Measurements from ENCODE around the gene RXRA. TPM values are rescaled to one million over a fixed set of nuclear protein-coding genes. Genes with fewer than 3 reads are reported as not detected.

The RXRA gene
- total RNA-seq, 1 donor from 2014 or later, result 14.0 TPM

GRCh38 chr9:134466869-134467616 is 140.8 kb downstream of the RXRA start:
- no peak for DNase-seq (ENCODE audit: low read depth in 2 of 2)

GRCh38 chr9:134468358-134468757 is 142.1 kb downstream of the RXRA start:
- DNase-seq (ENCODE audit: low read depth in 2 of 2), result no peak

GRCh38 chr9:134469041-134469875 is 143.0 kb downstream of the RXRA start:
- DNase-seq (ENCODE audit: low read depth in 2 of 2), result no peak

DNA sequence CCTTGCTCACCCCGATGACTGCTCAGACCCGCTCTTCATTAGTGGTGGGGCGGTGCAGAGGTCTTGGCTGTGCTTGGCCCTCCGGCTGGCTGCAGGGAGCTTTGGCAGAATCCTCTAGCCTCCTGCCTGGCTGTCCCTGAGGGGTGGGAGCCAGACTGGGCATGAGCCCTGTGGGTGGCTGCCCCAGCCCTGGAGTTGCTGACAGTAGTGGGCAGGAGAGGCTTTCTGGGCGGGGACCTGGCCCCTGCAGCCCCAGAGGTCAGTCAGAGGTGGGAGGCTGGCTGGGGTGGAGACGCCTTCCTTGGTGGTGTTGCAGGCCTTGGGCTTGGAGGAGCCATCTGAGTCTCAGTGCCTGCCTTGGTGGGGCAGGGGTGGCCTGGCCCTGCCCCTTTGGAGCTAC is 146.0 kb downstream of the RXRA start:
- no peak for DNase-seq (ENCODE audit: low read depth in 2 of 2)

DNA sequence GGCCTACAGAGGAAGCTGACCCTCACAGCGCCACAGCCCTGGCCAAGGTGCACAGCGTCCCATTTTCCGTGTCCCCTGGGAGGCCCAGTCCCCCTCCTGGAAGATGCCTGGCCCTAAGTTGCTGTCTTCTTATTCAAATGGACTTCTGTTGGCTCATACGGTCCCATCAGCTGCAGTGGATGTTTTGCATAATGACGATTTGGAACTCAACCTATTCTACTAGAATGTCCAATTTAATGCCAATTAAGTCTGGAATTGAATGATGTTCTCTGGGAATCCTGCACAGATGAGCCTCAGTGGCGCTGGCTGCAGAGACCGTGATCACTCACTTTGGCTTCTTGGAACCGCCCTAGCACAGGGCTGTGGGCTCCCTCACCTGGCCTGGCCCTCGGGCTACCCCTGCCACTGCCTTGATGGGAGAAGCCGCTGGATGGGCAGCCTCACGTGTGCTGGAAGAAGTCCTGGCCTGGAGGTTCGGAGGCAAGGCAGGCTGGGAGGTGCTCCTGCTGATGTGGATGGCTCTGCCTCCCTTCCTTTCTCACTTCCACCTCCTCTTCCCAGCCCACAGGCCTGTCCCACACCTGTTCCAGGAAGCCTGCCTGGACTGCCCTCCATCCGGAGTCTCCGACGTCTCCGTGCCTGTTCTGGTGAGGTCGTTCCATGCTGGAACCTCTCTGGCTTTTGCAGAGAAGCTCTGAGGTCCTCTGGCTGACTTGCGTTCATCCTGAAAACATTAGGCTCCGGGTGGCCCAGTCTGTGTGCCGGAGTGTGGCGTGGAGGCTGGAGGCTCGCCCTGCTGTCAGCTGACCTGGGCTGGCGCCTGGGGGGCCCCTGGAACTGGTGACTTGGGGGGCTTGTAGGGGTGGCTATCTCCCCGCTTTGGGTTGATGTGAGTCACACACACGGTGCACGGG is 147.1 kb downstream of the RXRA start:
- no peak for DNase-seq (ENCODE audit: low read depth in 2 of 2)

- DNase-seq (ENCODE audit: low read depth in 2 of 2), result peak in 1 of 2 donors; percentile 15
These were observed 147.8 kb downstream of the RXRA start for GRCh38 chr9:134474055-134474370.

DNA sequence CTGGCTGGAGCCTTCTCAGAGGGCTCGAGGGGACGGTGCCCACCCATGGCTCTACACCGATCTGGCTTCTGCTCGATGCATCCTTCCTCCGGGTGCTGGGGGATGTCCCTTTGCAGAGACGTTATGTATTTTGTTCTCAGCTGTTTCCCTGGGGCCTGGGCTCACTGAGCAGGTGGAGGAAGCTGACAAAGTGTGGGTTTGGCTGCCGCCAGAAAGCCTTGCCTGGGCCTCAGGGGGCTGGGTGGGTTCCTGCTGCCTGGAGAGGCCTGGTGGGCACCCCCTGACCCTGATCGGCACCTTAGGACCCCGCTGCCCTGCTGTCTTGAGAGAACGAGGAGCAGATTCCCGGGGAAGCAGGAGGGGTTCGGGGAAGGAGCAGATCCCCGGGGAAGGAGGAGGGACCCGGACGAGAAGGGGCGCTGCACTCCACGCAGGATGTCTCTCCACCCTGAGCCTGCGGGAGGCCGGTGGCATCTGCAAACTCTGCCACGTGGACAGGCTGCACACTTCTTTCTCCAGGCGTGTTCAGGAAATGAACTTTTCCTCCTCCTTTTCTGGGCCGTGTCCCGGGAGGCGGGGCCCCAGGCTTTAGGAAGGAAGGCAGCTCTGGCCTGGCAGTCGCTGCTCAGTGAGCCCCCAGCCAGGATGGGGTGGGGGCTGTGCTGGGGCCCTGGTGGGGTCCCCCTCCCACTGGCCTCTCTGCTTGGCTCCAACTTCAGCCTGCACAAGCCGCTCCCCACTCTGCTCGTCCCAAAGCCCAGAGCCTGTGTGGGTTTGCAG is 148.9 kb downstream of the RXRA start:
- DNase-seq (ENCODE audit: low read depth in 2 of 2), result peak in 1 of 2 donors; percentile 64

- no peak for DNase-seq (ENCODE audit: low read depth in 2 of 2)
These were observed 150.2 kb downstream of the RXRA start for GRCh38 chr9:134476272-134476941.

DNA sequence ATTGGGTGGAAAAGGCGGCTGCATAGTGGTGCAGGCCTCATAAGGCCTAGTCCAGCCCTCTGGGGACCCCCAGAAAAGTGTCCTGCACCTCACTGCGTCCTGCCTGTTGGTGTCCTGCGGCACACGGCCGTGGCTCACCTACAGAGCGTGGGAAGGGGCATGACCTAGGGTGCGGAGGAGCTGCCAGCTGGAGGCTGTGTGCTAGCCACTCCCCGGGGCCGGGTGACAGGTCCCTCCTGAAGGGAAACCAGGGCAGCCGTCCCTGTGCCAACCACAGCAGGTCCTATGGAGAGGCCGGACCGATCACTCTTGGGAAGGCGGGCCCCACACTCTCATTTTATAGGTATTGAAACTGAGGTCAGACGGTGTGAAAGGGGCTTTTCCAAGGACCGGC is 150.7 kb downstream of the RXRA start:
- no peak for DNase-seq (ENCODE audit: low read depth in 2 of 2)

DNA sequence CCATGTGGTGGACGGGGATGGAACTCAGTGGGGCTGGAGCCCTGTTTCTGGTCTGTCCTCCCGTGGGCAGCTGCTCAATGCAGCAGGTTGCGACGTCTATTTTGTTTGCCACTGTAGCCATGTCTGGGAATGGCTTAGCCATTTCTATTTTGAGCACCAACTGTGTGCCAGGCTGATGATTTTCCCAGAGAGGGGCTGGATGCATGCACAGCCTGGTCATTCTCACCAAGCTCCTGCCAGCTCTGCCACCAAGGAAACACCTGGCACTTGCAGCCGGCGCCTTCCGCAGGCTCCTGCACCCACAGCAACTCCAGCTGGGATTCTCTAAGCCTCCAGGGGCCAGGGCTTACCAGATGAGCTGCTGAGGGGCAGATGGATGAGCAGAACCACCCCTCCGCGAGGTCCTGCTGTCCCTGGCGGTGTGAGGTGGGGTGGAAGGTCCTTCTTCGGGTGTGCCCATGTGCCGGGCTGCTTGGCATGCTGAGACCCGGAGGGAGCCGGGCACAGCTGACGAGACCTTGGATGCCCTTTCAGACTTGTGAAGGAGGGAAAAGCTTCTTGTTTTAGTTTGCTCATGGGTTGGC is 151.2 kb downstream of the RXRA start:
- no peak for DNase-seq (ENCODE audit: low read depth in 2 of 2)

DNA sequence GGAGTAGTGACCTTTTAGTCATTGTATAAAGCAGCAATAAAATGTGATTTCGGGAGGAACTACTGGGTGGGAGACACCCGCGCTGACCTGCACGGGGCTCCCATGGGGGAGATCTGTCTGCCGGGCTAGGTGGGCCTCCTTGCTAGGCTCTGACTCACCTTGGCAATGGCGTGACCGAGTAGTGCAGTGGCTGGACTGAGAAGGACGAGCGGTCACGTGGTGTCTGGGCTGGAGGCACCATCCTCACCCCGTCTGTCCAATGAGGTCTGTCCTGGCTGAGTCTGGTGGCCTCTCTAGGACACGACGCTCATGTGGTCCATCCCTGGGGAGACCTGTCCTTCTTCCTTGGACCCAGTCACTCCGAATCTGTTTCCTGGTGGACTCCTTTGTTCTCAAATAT is 151.7 kb downstream of the RXRA start:
- no peak for DNase-seq (ENCODE audit: low read depth in 2 of 2)

DNA sequence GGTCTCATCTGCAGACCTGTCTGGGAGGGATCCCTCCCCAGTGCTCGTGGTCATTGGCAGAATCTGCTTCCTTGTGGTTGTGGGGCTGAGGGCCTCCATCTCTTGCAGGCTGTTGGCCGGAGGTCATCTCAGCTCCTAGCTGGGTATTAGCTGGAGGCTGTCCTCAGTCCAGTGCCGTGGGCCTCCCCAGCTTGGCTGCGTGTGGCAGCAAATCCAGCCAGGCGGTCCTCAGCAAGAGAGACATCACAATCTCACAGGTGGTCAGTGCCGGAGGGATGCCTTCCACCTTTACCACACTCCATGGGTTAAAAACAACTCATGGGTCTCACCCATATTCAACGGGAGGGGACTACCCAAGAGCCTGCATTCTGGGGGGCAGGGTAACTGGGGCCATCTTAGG is 155.5 kb downstream of the RXRA start:
- DNase-seq (ENCODE audit: low read depth in 2 of 2), result no peak

GRCh38 chr9:134482226-134482625 is 156.0 kb downstream of the RXRA start:
- no peak for DNase-seq (ENCODE audit: low read depth in 2 of 2)

DNA sequence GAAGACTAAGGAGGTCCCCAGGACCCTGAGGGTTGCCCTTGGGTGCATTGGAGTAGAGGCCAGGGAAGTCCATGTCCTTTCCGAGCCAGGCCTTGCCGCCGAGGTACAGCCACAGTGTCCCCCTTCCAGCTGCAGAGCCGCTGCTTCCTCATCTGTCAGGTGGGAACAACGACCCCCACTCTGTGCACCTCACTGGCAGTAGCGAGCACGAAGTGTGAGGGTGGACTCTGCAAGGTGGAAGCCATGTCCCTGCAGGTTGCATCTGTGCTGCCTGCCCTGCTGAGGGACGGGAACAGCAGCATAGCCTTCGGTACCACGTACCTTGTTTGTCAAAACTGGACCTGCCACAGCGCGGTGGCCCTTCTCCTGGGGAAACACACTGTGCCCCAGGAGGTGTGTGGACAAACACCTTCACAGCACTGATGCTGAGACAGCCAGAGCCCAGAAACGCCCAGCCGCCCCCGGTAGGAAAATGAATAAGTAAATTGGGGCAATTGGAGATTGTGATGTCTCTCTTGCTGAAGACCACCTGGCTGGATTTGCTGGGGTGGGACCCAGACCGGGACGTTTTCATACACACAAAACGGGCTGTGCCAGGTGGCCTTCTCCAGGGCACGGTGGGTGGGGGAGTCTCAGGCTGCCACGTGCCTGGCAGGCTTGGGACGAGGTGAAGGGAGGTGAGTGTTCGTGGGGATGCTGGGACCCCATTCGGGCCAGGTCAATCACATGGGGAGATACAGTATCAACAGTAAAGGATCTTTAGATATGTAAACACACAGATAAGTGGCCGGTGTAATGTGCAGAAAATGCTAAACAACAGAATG is 157.3 kb downstream of the RXRA start:
- no peak for DNase-seq (ENCODE audit: low read depth in 2 of 2)

DNA sequence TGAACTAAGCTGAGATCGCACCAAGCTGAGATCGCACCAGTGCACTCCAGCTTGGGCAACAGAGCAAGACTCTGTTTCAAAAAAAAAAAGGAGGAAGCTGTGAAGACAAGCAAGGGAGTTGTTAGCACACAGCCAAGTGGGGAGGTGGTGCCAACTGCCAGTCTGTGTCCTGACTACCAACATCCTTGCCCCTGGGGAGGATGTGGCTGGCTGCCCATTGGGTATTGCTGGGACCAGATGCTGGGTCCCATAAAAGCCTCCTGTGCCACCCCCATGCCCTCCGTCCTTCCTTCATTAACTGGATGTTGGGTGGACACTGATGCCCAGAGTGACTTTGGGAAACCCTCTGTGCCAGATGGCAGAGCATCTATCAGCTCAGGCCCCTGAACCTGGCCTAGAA is 158.2 kb downstream of the RXRA start:
- no peak for DNase-seq (ENCODE audit: low read depth in 2 of 2)

- no peak for DNase-seq (ENCODE audit: low read depth in 2 of 2)
These were observed 159.4 kb downstream of the RXRA start for GRCh38 chr9:134485653-134486052.

- DNase-seq (ENCODE audit: low read depth in 2 of 2), result no peak
These were observed 159.9 kb downstream of the RXRA start for GRCh38 chr9:134486143-134486591.

DNA sequence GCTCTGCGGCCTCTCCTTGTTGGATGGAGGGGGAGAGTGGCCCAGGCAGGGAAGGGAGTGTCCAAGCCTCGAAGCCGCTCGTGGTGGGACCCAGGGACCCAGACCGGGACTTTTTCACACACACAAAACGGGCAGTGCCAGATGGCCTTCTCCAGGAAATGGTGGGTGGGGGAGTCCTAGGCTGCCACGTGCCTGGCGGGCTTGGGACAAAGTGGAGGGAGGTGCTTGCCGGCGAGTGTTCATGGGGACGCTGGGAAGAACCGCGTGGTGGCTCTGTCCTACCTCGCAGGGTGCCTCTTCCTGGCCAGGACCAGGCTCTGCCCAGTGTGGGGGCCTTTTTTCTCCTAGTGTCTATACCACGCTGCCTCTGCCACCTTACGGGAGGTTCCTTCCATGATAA is 160.3 kb downstream of the RXRA start:
- DNase-seq (ENCODE audit: low read depth in 2 of 2), result no peak
